HG02642 (cell line): ENCODE measurements around the gene MED26.
"Not testable (repeated sequence)": the region's sequence is repeated elsewhere in the genome, so short reads cannot be mapped to it uniquely, and the experiment has no call there.

Source experiments
- ATAC-seq: cut with Tn5 transposase; IDR thresholded peaks from one replicate; pipeline ENCODE4 v1.9.1; 2021; ENCODE audit warnings: mild to moderate bottlenecking; ENCODE audit not compliant: unreplicated experiment, poor library complexity

The MED26 gene

GRCh38 chr19:16651421-16652188 is 23.6 kb upstream of the MED26 start:
- ATAC-seq: not testable (repeated sequence)

GRCh38 chr19:16650821-16651220 is 22.8 kb upstream of the MED26 start:
- ATAC-seq: no peak

GRCh38 chr19:16649734-16650133 is 21.7 kb upstream of the MED26 start:
- no peak for ATAC-seq

GRCh38 chr19:16645140-16645539 is 17.1 kb upstream of the MED26 start:
- no peak for ATAC-seq

DNA sequence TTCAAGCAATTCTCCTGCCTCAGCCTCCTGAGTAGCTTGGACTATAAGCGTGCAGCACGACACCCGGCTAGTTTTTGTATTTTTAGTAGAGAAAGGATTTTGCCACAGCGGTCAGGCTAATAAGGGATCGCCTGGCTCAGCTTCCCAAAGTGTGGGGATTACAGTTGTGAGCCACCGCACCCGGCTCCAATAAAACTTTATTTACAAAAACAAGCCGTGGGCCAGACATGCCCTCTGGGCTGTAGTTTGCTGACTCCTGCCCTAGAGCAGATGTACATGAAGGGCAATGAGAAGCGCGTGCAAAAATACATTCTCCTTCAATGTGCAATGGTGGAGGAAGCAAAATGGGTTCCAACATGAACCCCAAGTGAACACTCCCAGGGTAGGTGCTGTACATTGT is 13.7 kb upstream of the MED26 start:
- no peak for ATAC-seq

DNA sequence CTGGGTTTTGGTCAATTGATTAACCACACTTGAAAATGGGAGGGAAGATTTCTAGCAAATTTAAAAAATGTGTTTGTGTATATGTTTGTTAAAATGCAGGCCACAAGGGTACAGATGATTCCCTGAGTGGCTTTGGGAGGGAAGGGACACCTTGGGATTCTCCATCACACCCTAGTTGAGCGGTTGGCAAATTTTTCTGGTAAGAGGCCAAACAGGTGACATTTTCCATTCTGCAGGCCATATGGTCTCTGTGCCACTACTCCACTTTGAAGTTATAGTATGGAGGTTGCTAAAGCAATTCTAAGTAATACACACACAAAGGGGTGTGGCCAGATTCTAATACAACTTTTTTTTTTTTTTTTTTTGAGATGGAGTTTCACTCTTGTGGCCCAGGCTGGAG is 12.9 kb upstream of the MED26 start:
- ATAC-seq: no peak

DNA sequence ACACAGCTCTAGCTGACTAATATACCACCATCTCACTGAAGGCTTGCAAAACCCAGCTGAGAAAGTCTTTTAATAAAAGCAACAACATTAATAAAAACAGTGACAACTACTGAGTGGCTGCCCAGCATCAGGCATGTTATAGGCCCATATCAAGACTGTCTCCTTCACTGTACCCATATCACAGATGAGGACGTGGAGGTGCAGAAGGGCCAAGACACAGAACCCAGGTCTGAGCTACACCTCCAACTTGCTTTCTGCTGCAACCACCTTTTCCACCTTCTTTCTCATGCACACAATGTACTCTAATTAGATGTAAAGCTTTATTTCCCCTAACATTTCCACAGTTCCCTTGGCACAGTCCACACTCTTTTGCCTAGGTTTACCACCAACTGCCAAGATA is 10.7 kb upstream of the MED26 start:
- no peak for ATAC-seq

DNA sequence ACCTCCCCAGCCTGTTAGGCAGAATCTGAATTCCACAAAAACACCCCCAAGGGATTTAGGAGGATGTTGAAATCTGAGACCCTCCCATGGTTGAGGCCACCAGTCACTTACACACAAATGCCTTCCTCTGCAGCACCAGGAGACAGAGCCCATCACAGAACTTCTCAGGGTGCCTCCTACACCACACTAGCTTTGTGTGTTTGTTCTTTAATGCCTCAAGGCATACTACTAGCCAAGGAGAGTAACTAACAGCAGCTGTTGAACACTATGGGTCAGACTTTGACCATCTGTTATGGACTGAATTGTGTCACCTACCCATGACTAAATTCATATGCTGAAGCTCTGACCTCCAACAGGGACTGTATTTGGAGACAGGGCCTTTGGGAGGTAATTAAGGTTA is 9.5 kb upstream of the MED26 start:
- no peak for ATAC-seq

- no peak for ATAC-seq
Measured at GRCh38 chr19:16631465-16631864, 3.5 kb upstream of the MED26 start.

DNA sequence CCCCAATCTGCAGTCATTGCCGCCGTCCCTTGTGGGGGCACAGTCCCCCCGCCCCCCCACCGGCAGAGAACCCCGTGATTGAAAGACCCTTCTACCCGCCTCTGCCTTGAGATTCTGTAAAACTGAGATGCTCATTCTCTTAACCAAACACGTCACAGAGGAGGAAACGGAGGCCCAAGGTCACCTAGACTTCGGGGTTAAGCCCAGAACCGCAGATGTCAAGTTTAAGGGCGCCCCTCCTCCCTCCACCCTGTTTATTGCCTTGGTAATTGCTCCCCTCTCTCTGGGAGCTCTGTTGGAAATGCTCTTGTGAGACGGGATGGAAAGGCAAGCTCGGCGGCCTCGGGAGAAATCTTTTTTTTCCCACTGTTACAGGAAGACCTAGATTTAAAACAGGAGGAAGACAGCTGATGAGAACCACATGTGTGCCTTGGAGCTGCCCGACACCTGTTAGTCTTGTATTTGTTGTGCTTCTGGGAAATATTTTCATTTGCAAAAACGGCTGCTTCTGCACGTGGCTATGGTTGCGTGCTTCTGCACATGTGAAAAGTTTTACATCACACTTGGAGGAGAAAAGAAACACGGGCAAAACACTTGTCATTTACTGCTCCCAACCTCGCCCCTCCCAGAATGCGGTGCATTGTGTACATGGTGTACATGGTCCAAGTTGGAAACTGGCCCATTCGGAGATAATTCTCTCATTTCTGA is 1.1 kb upstream of the MED26 start:
- ATAC-seq: peak; percentile 0

- ATAC-seq: no peak
Measured at GRCh38 chr19:16627928-16628182, 149 bp downstream of the MED26 start.

DNA sequence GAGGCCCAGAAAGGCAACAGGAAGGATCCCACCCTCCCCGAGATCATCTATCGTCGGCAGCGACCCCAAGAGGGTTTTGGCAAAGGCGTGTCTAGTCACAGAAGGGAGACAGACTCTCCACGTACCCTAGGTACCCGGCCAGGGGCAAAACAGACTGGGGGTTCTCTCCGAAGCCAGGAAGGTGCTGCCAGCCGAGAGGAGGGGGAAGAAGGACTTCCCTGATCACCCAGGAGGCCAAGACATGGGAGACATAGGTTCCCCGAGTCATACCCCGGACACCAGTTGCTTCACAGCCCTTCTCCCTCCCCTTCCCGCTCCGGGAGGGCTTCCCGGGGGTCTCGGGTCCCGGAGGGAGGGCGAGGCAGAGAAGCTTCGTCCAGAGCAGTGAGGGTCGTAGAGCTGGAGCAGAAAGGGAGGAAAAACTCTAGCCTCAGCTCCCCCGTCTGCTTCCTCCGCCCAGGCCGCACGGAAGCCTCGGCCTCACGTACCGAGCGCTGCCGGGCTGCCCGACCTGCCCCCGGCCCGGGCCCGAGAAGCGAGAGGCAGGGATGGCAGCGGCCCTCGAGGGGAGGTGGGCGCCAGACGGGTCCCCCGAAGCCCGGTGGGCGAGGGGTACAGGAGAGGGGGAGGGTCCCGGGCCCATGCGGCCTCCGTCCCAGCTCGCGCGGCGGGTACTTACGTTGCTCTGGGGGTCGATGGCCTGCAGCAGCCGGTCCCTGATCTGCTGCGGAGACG is 644 bp downstream of the MED26 start:
- ATAC-seq: peak; percentile 3

DNA sequence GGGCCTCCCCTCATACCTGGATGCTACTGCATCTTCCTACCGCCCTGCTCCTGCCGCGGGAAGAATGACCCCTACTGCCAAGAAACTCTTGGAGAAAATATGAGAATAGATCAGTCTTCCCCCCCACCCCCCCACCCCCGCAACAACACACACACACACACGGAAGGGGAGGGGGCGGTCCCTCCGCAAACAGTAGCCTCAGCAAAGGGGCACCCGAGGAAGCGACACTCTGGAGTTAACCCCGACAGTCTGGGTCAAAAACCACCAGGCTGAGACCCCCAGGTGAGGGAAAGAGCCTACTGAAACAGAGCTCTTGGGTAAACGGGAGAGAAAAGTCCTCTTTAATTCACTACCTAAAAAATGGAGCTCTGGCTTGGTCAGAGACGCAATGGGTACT is 1.2 kb downstream of the MED26 start:
- no peak for ATAC-seq

DNA sequence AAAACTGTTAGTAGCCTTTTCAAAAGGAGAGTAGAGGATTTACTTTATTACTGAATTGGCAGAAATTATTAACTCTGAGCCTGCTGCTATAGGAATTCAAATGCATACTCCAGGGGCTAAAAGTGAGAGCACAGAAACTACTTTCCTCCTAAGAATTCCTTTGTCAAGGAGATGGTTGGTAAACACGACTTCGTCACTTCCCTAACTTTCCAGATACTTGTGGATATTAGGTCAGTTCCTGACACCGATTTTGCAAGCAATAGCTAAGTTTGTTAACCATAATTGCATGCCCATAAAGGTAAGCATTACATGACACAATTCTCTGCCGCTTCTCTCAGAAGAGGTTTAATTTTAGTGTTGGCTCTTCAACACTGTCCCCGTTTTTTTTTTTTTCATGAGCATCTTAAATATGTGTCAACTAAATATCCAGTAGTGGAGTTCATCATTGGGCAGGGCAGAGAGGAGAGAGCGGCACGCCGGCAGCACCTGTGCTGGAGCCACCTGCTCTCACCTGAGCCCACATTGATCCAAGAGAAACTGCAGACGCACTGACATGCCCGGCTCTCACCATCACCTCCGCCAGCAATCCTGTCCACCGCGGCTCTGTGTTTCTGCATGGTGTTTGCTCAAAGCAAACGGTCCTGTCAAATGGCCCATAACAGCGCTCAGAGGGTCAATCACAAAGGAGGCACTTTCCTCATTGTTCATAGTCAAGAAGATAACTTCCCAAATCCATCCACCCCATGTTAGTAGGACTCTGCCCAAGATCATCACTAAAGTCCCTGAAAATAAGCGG is 2.6 kb downstream of the MED26 start:
- no peak for ATAC-seq

- ATAC-seq: no peak
Measured at GRCh38 chr19:16624236-16624635, 3.8 kb downstream of the MED26 start.

DNA sequence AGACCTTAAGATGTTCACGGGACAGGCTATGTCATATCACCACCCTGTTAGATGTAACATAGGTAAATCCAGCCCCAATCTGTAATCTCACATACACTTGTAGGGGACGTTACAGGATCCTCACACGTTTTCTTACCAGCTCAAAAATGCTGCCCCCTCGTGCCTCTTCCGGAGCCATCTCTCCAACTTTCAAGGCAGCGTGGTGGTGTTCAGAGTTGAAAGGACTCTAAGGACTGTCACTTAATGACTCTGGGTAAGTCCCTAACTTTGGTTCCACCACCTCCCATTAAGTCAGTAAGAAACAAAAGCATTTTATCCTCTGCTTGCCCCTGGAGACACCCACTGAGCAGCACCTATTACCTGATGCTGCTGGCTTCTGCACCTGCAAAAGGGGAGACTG is 4.4 kb downstream of the MED26 start:
- no peak for ATAC-seq

- ATAC-seq: no peak
Measured at GRCh38 chr19:16623066-16623465, 4.9 kb downstream of the MED26 start.

- no peak for ATAC-seq
Measured at GRCh38 chr19:16621165-16621800, 6.7 kb downstream of the MED26 start.

- ATAC-seq: no peak
Measured at GRCh38 chr19:16620584-16620983, 7.4 kb downstream of the MED26 start.

- no peak for ATAC-seq
Measured at GRCh38 chr19:16620018-16620417, 8.0 kb downstream of the MED26 start.
